NCI-H2227 (cell line): ENCODE measurements around the gene KDM1B.
"Not testable (repeated sequence)": the region's sequence is repeated elsewhere in the genome, so short reads cannot be mapped to it uniquely, and the experiment has no call there.

ENCODE experiments used
- DNase-seq: peaks from one replicate; lab custom pipeline; 2025; ENCODE audit not compliant: unreplicated experiment; lab: John Stamatoyannopoulos, UW

KDM1B gene

DNA sequence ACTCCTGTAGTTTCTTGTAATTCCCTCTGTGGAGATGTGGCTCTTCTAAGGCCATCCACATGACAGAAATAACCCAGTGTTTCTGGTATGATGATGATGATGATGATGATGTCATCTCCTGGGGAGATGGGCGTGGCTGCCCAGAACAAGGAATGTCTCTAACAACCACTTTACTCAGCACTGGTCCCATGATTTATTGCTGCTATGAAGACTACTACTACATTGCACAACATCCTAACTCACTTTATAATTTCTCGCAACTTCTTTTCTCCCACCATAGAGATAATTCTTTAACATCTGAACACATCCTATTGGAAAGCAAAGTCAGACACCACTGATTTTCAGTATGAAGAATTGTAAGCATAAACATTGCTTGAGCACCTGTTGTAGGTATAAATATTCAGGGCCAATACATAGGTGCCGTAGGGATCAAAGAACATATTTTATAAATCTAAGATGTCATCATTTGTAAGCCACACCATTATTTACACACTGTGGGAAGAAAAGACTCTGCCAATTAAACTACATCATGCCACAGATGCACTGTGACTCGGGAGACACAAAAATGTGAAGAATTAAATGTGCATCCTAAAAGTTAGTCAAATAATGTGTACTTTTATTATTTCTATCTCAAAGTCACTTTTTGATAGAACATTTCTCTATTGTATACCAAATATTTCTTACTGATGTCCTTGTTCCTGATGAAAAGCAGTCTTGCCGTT is 6.8 kb upstream of the KDM1B start:
- DNase-seq = no peak

DNA sequence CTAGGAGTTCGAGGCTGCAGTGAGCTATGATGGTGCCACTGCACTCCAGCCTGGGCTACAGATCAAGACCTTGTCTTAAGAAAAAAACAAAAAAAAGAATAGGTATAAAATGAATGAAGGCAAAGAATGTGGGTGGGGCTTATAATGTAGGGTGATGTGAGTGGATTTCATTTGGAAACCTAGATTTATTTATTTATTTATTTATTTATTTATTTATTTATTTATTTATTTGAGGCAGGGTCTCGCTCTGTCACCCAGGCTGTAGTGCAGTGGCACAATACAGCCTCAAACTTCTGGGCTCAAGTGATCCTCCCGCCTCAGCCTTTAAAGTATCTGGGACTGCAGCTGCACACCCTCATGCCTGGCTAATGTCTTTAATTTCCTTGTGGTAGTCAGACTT is 3.8 kb upstream of the KDM1B start:
- not testable (repeated sequence) for DNase-seq

GRCh38 chr6:18151801-18152200 is 3.4 kb upstream of the KDM1B start:
- no peak for DNase-seq

DNA sequence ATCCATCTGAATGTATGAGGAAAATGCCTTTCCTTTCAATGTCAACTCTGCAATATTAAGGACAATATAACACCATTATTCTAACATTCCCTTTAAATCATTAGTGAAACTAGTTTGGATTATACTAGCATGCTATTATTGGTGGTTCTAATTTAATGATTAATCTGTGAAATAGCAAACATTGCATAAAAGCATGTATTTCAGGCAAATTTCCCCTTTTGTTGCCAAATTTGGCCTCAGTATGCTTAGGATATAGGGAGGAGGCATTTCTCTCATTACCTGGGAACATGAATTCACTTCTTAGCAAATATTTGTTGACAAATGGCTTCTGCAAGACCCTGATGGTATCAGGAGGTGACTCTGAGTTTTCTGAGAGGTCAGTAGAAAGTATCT is 1.9 kb upstream of the KDM1B start:
- DNase-seq = no peak

DNA sequence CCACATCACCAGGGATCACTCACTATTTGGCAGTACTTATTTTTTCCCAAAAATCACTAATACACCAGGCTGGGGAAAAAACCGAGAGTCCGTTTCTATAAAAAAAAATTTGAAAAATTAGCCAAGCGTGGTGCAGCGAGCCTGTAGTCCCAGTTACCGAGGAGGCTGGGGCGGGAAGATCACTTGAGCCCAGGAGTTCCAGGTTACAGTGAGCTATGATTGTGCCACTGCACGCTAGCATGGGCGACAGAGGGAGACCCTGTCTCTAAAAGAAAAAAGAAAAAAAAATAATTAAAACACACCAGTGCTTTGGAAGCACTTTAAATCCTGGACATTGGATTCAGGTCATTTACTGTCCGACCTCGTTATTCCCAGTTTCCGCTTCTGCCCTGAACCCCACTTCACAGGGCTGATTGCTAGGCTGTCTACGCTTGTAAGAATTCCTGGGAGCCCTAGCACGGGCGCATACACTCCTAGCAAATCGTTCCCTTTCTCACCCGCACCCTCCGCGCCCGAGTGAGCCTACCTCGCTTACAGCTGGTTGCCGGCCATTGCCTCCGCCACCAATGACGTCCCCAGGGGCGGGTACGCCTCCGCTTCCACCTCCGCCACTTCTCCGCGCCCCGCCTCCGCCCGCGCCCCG is 594 bp upstream of the KDM1B start, which contains the start of gene TPMT:
Gene TPMT (minus strand): TSS at position 571 of the 643 bp plus-strand sequence. CDS start 5,950 bp downstream, outside the sequence.
- DNase-seq = peak; percentile 97

GRCh38 chr6:18155864-18156421 is 721 bp downstream of the KDM1B start:
- peak; percentile 78 for DNase-seq

DNA sequence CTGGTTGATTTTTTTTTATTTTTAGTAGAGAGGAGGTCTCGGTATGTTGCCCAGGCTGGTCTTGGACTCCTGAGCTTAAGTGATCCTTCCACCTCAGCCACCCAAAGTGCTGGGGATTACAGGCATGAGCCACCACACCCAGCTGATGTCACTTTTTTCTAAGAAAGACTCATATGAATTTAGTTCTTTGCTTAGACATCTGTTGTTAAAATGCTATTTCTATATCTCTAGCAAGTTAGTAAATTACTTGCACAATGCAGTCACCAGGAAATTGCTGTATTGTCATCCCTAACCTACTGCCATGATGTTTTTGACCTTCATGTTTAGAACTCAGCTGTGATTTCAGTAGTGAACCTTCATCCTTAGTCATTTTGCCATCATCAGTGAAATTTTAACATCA is 5.7 kb downstream of the KDM1B start:
- DNase-seq = no peak

GRCh38 chr6:18161431-18161830 is 6.2 kb downstream of the KDM1B start:
- DNase-seq = no peak

DNA sequence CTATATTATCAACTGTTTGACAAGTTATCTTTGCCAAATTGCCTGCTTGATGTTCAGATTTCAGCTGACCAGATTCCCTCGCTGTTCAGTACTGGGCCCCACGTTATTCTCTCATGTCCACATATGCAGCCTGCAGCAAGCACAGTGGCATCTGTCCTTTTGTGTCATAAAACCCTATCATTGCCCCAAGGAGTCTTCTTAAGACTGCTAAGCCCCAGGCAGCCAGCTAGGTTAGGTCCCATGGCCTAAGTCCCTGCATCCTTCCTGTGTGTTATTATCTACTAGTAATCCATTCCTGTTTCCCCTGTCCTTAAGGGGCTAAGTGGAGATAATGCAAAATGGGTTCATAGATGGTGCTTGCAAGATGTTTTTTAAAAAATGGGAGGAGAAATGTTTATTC is 7.2 kb downstream of the KDM1B start:
- DNase-seq = no peak

DNA sequence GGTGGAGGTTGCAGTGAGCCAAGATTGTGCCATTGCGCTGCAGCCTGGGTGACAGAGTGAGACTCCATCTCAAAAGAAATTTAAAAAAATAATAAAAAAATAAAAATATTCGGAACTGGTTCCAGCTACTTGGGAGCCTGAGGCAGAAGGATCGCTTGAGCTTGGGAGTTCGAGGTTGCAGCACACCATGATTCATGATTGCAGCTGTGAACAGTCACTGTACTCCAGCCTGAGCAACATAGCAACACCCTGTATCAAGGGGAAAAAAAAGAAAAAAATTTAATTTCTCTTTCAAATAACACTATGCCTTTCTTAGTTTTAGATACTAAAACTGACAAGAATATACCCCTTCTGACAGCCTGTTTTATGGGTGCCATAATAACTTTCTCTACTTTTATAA is 10.5 kb downstream of the KDM1B start:
- DNase-seq = no peak

DNA sequence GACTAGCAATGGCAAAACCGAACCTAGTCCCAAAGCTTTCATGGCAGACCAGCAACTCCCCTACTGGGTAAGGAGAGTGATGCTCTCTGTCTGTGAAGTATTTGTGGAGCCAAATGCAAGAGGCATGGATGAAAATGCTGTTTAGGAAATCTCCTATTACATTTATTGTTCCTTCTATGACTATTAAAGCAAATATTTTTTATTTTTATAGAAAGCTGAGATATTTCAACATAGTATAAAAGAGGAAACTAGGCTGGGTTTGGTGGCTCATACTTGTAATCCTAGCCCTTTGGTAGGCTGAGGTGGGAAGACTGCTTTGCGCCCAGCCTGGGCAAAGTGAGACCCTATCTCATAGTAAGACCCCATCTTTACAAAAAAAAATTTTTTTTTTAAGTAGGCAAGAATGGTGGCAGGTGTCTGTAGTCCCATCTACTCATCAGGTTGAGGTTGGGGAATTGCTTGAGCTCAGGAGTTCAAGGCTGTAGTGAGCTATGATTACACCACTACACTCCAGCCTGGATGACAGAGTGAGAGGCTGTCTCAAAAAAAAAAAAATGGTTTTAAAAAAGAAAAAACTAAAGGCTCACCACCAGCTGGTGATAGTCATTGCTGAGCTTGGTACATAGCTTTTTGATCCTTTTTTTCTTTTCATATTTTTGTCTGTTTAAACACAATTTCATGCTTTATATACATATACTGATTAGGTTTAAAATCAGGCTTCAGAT is 11.3 kb downstream of the KDM1B start:
- DNase-seq = no peak

DNA sequence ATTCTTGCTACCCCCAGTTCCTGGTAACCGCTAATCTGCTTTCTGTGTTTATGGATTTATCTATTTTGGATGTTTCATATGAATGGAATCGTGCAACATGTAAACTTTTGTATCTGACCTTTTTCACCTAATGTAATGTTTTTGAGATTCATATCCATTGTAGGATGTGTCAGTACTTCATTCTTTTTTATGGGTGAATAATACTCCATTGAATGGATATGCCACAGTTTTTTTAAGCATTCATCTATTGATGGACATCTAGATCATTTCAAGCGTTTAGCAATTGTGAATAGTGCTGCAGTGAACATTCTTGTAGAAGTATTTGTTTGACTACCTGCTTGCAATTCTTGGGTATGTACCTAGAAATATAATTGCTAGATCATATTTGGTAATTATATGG is 13.0 kb downstream of the KDM1B start:
- no peak for DNase-seq

DNA sequence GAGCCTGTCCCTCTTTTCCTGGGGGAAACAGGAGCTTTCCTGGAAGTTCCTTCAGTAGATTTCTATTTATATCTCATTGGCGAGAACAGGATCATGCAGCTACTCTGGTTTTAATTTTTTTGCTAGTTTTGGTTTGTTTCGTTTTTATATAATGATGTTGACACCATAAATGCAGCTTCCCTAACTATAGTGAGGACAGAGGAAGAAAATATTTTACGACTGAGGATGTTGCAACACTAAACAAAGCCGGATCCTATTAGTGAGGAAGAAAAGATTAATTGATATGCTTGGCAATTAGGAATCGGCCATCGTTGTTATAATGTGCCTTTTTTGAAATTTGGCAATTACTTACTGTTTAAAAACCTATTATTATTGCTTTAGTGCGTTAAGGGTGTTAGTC is 16.6 kb downstream of the KDM1B start:
- DNase-seq = no peak

GRCh38 chr6:18176198-18176597 is 21.0 kb downstream of the KDM1B start:
- not testable (repeated sequence) for DNase-seq

GRCh38 chr6:18177286-18177965 is 22.2 kb downstream of the KDM1B start:
- no peak for DNase-seq

GRCh38 chr6:18178960-18179615 is 23.9 kb downstream of the KDM1B start:
- DNase-seq = no peak

GRCh38 chr6:18179770-18180356 is 24.6 kb downstream of the KDM1B start:
- no peak for DNase-seq

DNA sequence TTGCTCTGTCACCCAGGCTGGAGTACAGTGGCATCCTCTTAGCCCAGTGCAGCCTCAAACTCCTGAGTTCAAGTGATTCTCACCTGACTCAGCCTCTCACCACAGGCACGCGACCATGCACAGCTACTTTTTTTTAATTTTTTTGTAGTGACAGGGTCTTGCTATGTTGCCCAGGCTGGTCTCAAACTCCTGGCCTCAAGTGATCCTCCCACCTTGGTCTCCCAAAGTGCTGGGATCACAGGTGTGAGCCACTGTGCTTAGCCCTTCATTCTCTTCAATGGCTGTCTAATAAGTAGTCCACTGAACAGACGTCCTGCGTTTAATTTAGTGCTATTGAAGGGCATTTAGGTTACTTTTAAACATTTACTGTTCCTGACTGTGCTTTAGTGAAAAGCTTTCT is 27.3 kb downstream of the KDM1B start:
- DNase-seq = no peak

- DNase-seq = no peak
Observed at GRCh38 chr6:18183766-18184165, 28.5 kb downstream of the KDM1B start.

- DNase-seq = peak; percentile 14
Observed at GRCh38 chr6:18185624-18186023, 30.4 kb downstream of the KDM1B start.
